Smooth muscle cell (in vitro differentiated cells): ENCODE data around the gene PDK2. TPM values are rescaled to one million over a fixed set of nuclear protein-coding genes. Genes with fewer than 3 reads are reported as not detected.

Experiments used
- DNase-seq: peaks from one replicate; lab custom pipeline; 2025; ENCODE audit not compliant: unreplicated experiment; lab: John Stamatoyannopoulos, UW
- H2AFZ ChIP-seq: fragments of 200-600 bp; sonication (generic); 2 replicates; pipeline ENCODE4 v1.6.0; 2016; ENCODE audit warnings: antibody characterized with exemption, low read depth, mild to moderate bottlenecking
- H3F3A ChIP-seq: fragments of 200-600 bp; sonication (generic); 2 replicates; pipeline ENCODE4 v1.6.0; 2017; ENCODE audit warnings: antibody characterized with exemption, low read depth
- H3K27ac ChIP-seq: fragments of 200-600 bp; sonication (generic); 2 replicates; pipeline ENCODE4 v1.5.1; 2016; ENCODE audit warnings: low read depth, mild to moderate bottlenecking
- H3K27me3 ChIP-seq: fragments of 200-600 bp; sonication (generic); 2 replicates; pipeline ENCODE4 v1.6.1; 2016; ENCODE audit warnings: low read depth, mild to moderate bottlenecking
- H3K36me3 ChIP-seq: fragments of 200-600 bp; sonication (generic); 2 replicates; pipeline ENCODE4 v1.5.1; 2016; ENCODE audit warnings: low read depth
- H3K4me1 ChIP-seq: fragments of 200-600 bp; sonication (generic); 2 replicates; pipeline ENCODE4 v1.5.1; 2016; ENCODE audit warnings: low read depth
- H3K4me2 ChIP-seq: fragments of 200-600 bp; sonication (generic); 2 replicates; pipeline ENCODE4 v1.6.0; 2016; ENCODE audit warnings: mild to moderate bottlenecking
- H3K4me3 ChIP-seq: fragments of 200-600 bp; sonication (generic); 2 replicates; pipeline ENCODE4 v1.5.1; 2016; ENCODE audit warnings: mild to moderate bottlenecking
- H3K79me2 ChIP-seq: fragments of 200-600 bp; sonication (generic); 2 replicates; pipeline ENCODE4 v1.6.0; 2016; ENCODE audit warnings: low read depth, mild to moderate bottlenecking
- H3K9ac ChIP-seq: fragments of 200-600 bp; sonication (generic); 2 replicates; pipeline ENCODE4 v1.6.0; 2016; ENCODE audit warnings: low read depth
- H3K9me3 ChIP-seq: fragments of 200-600 bp; sonication (generic); replicated peaks from 2 replicates; pipeline ENCODE4 v1.5.1; 2016; ENCODE audit warnings: low read depth
- H4K20me1 ChIP-seq: fragments of 200-600 bp; sonication (generic); 2 replicates; pipeline ENCODE4 v1.6.0; 2016; ENCODE audit warnings: low read depth
- WGBS: methylation state at CpG from one replicate; pipeline ENCODE4 v1.1.7; 2016; ENCODE audit warnings: low lambda C conversion rate; 5-methylcytosine and 5-hydroxymethylcytosine counted together
- polyA plus RNA-seq: library from polyadenylated mRNA; unstranded; fragments of >200 nt; fragmentation: Nextera tagmentation; extraction: Ambion mirVana; gene quantifications from 2 replicates; pipeline ENCODE4 v1.2.1, GENCODE V29; 2016
- total RNA-seq: library from RNA; depleted of rRNA; stranded (reverse); fragments of >200 nt; gene quantifications from 2 replicates; pipeline ENCODE4 v1.2.3, GENCODE V29; 2014
- TF ChIP-seq, protein P1 (sequence below): fragments of 200-600 bp; sonication (generic); IDR thresholded peaks from 2 replicates; pipeline ENCODE4 v1.5.1; 2017; ENCODE audit warnings: borderline replicate concordance, mild to moderate bottlenecking, antibody characterized with exemption; ENCODE audit not compliant: insufficient read depth, poor library complexity, severe bottlenecking

The PDK2 gene
- total and polyA plus RNA-seq, 2 experiments from 2014 or later, result 28.2 to 36.5 TPM

GRCh38 chr17:50049636-50050035 lies 45.5 kb upstream of the PDK2 start:
- Histone ChIP-seq H3K27me3 (no peaks in the 10 kb centered on the region), H3F3A (peaks cover 9% of the 10 kb centered on the region), H3K36me3 (no peaks in the 10 kb centered on the region), H3K4me2 (no peak overlapping the region), H3K9ac (no peak overlapping the region), H4K20me1 (no peaks in the 10 kb centered on the region), H2AFZ (no peak overlapping the region), H3K4me1 (peaks cover 30% of the 10 kb centered on the region), H3K9me3 (no peaks in the 10 kb centered on the region), H3K79me2 (no peaks in the 10 kb centered on the region), H3K4me3 (no peak overlapping the region), H3K27ac (no peak overlapping the region)
- no peak for DNase-seq
- 73% methylated on average over 3 of the region's 3 CpGs for WGBS
- TF ChIP-seq, protein P1, sequence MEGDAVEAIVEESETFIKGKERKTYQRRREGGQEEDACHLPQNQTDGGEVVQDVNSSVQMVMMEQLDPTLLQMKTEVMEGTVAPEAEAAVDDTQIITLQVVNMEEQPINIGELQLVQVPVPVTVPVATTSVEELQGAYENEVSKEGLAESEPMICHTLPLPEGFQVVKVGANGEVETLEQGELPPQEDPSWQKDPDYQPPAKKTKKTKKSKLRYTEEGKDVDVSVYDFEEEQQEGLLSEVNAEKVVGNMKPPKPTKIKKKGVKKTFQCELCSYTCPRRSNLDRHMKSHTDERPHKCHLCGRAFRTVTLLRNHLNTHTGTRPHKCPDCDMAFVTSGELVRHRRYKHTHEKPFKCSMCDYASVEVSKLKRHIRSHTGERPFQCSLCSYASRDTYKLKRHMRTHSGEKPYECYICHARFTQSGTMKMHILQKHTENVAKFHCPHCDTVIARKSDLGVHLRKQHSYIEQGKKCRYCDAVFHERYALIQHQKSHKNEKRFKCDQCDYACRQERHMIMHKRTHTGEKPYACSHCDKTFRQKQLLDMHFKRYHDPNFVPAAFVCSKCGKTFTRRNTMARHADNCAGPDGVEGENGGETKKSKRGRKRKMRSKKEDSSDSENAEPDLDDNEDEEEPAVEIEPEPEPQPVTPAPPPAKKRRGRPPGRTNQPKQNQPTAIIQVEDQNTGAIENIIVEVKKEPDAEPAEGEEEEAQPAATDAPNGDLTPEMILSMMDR, result no peak

GRCh38 chr17:50050431-50051032 lies 44.6 kb upstream of the PDK2 start:
- H4K20me1 ChIP-seq, result no peaks in the 10 kb centered on the region
- DNase-seq, result no peak
- TF ChIP-seq, protein P1, result no peak
- peaks cover 37% of the 10 kb centered on the region for H3K4me1 ChIP-seq
- H3K36me3 ChIP-seq, result no peaks in the 10 kb centered on the region
- peak overlapping the region; percentile 68 for H3K27ac ChIP-seq
- H3K9me3 ChIP-seq, result no peaks in the 10 kb centered on the region
- H3K79me2 ChIP-seq, result no peaks in the 10 kb centered on the region
- H3K9ac ChIP-seq, result peak overlapping the region; percentile 21
- no peak overlapping the region for H3K4me3 ChIP-seq
- WGBS, result 86% methylated on average over 12 of the region's 12 CpGs
- no peaks in the 10 kb centered on the region for H3K27me3 ChIP-seq
- H3F3A ChIP-seq, result peaks cover 9% of the 10 kb centered on the region
- H2AFZ ChIP-seq, result no peak overlapping the region
- peak overlapping the region; percentile 78 for H3K4me2 ChIP-seq

DNA sequence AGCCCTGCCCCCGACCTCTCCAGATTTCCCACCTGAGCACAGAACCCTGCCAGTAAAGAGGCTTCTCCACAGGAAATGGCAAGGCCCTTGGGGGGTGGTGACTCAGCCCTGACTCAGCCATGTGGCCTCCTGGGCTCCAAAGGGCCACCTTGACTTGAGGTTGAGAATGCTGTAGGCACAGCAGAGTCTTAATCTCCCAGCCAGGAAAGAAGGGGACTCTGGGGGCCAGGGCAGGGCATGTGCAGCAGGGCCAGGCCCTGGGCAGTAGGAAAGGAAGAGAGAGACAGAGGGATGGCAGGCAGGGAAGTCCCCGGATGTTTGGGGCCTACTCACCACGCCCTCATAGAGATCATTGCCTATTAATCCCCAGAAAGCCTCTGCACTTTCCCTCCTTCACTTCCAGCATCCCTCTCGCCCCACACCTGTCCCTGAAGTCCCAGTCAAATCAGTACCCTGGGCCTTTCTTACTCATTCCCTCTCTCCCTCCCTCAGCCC lies 44.0 kb upstream of the PDK2 start:
- TF ChIP-seq, protein P1, result no peak
- Histone ChIP-seq H4K20me1 (no peaks in the 10 kb centered on the region), H3K4me1 (peaks cover 37% of the 10 kb centered on the region), H2AFZ (no peak overlapping the region), H3F3A (peaks cover 9% of the 10 kb centered on the region), H3K9ac (no peak overlapping the region), H3K79me2 (no peaks in the 10 kb centered on the region), H3K27ac (peak overlapping the region; percentile 68), H3K27me3 (no peaks in the 10 kb centered on the region), H3K36me3 (no peaks in the 10 kb centered on the region), H3K4me2 (peak overlapping the region; percentile 78), H3K4me3 (no peak overlapping the region), H3K9me3 (no peaks in the 10 kb centered on the region)
- 62% methylated on average over 2 of the region's 4 CpGs for WGBS
- no peak for DNase-seq

DNA sequence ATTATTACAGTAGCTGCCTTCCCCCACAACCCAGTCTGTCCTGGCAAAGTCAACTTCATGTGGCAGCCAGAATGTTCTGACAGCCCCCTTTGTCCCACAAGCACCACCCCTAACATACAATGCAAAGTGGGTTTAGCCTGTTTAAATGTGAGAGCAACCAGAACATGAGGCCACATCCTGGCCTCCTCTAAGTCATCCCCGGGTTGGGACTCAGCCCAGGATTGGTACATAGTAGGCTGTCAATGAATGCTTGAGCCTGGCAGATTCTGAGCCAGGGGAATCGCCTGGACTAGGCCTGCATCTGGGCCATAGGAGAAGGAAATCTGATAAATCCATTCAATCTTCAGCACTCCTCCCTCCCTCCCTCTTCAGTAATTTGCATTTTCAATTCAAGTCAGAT lies 43.5 kb upstream of the PDK2 start:
- Histone ChIP-seq H3K4me2 (peak overlapping the region; percentile 78), H2AFZ (no peak overlapping the region), H3K27me3 (no peaks in the 10 kb centered on the region), H3K79me2 (no peaks in the 10 kb centered on the region), H3K4me1 (peaks cover 37% of the 10 kb centered on the region), H3K27ac (peak overlapping the region; percentile 68), H3K4me3 (no peak overlapping the region), H4K20me1 (no peaks in the 10 kb centered on the region), H3K36me3 (no peaks in the 10 kb centered on the region), H3F3A (peaks cover 9% of the 10 kb centered on the region), H3K9me3 (no peaks in the 10 kb centered on the region), H3K9ac (no peak overlapping the region)
- TF ChIP-seq, protein P1, result no peak
- 91% methylated on average over 2 of the region's 2 CpGs for WGBS
- no peak for DNase-seq
